Measurements from ENCODE around the gene CENPT.

Gene CENPT, protein sequence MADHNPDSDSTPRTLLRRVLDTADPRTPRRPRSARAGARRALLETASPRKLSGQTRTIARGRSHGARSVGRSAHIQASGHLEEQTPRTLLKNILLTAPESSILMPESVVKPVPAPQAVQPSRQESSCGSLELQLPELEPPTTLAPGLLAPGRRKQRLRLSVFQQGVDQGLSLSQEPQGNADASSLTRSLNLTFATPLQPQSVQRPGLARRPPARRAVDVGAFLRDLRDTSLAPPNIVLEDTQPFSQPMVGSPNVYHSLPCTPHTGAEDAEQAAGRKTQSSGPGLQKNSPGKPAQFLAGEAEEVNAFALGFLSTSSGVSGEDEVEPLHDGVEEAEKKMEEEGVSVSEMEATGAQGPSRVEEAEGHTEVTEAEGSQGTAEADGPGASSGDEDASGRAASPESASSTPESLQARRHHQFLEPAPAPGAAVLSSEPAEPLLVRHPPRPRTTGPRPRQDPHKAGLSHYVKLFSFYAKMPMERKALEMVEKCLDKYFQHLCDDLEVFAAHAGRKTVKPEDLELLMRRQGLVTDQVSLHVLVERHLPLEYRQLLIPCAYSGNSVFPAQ

DNA sequence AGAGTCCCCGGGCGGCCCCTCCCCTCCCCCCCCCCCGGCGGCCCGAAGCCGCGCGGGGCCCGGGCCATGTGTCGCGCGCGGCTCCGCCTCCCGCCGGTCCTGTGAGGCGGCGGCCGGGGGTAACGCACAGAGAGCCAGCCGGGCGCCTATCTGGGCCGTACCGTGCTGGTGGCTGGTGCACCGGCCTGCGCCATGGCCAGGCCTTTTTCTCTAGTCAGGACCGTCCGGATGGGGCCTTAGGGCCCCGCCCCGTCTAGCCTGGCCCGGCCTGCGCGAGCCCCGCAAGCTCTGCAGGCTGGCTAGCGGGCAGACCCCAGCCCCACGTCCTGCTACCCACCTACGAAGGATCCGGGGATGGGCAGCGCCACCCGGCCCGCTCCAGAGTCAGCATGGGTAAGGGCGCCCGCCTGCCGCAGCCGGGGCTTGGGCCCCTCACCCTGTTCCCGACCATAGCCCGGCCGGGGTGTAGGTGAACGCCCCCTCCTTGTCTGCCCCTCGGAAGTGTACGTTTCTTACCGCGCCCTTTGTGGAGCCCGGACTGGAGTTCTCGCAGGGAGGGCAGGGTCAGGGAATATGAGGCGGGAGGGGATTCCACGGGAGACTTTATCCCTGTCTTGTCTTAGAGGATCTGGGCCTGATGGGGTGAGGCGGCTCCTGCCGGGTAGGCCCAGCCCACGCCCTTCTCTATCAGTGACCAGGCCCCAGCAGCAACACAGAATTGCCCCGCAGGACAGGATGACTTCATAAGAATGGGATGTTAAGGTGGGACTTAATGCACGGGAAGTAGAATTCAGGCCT, at the start of gene CENPT:
CENPT (minus strand) TSS at position 630 of the 798 bp plus-strand sequence. CDS start 13,834 bp downstream, outside the sequence.
- Histone ChIP-seq H3K36me3 (ENCODE audit: insufficient read depth, low read length) (0 out of 2 replicates have a peak, but pooled peaks cover 4% of the 10 kb centered on the region), H3K9ac (ENCODE audit: low read depth, low read length) (peak within 1 kb of the TSS; percentile 97), H3K4me1 (ENCODE audit: insufficient read depth, low read length) (peaks cover 21% of the 10 kb centered on the region), H3K9me3 (ENCODE audit: control insufficient read depth, insufficient read depth, low read length) (no peaks in the 10 kb centered on the region)

DNA sequence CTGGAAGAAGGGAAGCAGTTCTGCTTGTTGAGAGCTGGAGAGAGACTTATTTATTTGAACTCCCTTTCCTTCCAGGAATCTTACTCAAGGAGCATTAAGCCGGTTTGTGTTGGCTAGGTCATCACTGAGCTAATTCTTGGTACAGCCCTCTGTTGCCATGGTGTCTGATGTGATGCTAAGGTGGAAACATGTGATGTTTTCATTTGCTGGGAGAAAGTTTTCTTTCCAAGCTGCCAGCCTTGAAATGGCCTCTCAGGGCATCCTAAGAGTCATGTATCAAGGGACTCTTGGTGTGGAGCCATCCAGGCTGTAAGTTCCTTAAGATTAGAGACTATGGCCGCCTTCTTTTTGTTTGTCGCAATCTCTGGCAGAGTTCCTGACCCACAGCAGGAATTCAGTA, 49.7 kb upstream of the CENPT start:
- no peaks in the 10 kb centered on the region for H3K9me3 ChIP-seq (ENCODE audit: control insufficient read depth, insufficient read depth, low read length)
- H3K9ac ChIP-seq (ENCODE audit: low read depth, low read length) = no peak overlapping the region
- H3K36me3 ChIP-seq (ENCODE audit: insufficient read depth, low read length) = no peaks in the 10 kb centered on the region
- H3K4me1 ChIP-seq (ENCODE audit: insufficient read depth, low read length) = no peaks in the 10 kb centered on the region; the same call in 1 of the 2 replicates

DNA sequence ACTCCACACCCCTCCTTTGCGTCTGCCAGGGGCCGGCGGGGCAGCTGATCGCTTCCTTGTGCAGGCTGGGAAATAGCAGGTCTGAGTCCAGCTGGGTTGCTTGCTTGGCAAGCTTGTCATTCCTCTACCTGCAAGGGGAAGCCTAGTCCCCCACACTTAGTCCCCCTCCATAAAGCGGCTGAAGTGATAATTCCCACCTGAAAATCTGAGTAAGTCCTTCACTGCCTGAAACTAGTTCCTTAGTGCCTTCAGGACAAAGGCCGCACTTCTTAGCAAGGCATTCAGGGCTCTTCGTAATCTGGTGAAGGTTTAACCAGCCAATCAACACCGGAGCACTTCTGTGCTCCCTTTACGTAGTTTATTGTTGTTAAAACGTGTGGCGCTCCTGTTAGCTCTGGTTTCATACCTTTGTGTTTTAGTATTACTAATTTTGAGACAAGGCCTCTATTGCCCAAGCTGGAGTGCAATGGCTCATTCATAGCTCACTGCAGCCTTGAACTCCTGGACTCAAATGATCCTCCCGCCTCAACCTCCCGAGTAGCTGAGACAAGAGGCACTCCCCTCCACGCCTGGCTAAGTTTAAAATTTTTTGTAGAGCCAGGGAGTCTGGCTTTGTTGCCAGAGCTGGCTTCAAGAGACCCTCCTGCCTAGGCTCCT, 46.4 kb upstream of the CENPT start:
- Histone ChIP-seq H3K4me1 (ENCODE audit: insufficient read depth, low read length) (no peaks in the 10 kb centered on the region; the same call in 1 of the 2 replicates), H3K9ac (ENCODE audit: low read depth, low read length) (peak overlapping the region; percentile 97), H3K9me3 (ENCODE audit: control insufficient read depth, insufficient read depth, low read length) (no peaks in the 10 kb centered on the region), H3K36me3 (ENCODE audit: insufficient read depth, low read length) (no peaks in the 10 kb centered on the region)

DNA sequence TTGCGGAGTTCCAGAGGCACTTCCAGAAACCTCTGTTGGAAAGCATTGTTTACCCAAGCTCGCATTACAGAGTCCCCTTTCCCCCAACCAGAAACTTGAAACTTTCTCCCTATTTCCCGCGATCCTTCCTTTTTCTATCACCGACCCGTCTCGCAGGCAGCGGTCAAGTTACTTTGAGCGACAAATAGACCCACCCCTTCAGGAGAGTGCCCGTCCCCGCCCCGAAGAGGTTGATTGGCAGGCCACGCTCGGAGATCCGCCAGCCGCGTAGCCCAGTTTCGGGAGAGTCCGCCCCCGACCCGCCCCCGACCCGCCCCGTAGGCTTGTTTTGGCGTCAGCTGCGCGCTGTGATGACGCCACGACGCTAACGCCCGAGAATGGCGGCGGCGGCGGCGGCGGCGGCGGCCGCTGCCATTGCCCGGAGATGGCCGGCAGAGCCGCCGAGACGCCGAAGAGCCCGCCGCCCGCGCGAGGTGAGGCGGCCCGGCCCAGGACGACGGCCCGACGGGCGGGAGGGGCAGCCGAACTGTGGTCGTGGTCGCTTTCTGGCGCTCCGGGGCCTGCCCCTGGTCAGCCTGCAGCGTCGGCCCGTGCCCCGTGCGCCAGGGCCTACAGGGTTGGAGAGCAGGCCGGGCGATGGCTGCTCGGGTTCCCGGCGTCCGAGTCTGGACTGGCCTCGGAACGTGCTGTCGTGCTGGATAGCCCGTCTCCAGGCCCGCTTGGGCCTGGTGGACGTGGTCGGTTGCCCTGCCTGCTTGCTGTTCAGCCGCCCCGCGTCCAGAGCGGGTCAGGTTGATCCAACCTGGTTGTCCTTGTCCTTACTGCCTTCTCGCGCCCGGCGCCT, 45.6 kb upstream of the CENPT start, which contains the start of gene PSKH1:
PSKH1 (plus strand) TSS at position 356 of the 844 bp plus-strand sequence. CDS start 15,496 bp downstream, outside the sequence.
- Histone ChIP-seq H3K9ac (ENCODE audit: low read depth, low read length) (peak within 1 kb of the TSS; percentile 97), H3K36me3 (ENCODE audit: insufficient read depth, low read length) (no peaks in the 10 kb centered on the region), H3K4me1 (ENCODE audit: insufficient read depth, low read length) (no peaks in the 10 kb centered on the region; the same call in 1 of the 2 replicates), H3K9me3 (ENCODE audit: control insufficient read depth, insufficient read depth, low read length) (no peaks in the 10 kb centered on the region)

DNA sequence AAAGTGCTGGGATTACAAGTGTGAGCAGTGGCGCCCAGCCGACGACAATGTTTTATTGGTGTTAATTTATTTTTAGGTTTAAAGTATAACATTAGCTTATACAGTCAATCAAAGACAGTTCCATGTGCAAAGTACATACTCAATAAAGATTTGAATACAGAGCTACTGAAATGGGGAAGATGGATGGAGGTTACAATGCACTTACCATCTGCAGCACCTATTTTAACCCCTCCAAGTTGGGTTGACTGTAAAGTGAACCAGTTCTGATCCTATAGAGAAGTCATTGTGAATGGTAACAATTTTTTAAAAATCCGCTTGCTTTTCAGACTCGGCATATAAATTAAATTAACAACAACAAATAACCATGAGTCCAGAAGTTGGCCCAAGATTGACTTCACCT, 44.9 kb upstream of the CENPT start:
- H3K4me1 ChIP-seq (ENCODE audit: insufficient read depth, low read length) = no peaks in the 10 kb centered on the region; the same call in 1 of the 2 replicates
- peak overlapping the region; percentile 58; the same call in 1 of the 2 replicates for H3K9ac ChIP-seq (ENCODE audit: low read depth, low read length)
- H3K9me3 ChIP-seq (ENCODE audit: control insufficient read depth, insufficient read depth, low read length) = no peaks in the 10 kb centered on the region
- no peaks in the 10 kb centered on the region for H3K36me3 ChIP-seq (ENCODE audit: insufficient read depth, low read length)

DNA sequence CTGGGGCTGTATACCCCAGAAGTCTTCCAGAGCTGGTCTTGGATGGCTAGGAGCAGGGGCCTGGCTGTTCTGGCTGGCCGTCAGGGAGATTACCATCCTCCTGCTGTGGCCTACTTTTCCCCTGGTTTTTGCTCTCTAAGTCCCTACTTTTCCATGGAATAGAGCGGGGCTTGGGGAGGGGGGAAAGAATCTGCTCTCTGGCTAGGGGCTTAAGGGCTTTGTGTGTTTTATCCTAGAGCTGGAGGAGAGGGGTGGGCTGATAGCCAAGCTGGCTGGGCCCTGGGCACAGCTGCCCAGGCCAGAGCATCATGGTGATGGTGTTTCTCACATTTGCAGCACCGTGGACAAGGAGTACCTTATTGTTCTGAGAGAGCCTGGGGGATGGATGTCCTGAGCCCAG, 40.8 kb upstream of the CENPT start:
- H3K9ac ChIP-seq (ENCODE audit: low read depth, low read length) = no peak overlapping the region
- H3K4me1 ChIP-seq (ENCODE audit: insufficient read depth, low read length) = peaks cover 19% of the 10 kb centered on the region; the same call in 1 of the 2 replicates
- no peaks in the 10 kb centered on the region for H3K9me3 ChIP-seq (ENCODE audit: control insufficient read depth, insufficient read depth, low read length)
- no peaks in the 10 kb centered on the region for H3K36me3 ChIP-seq (ENCODE audit: insufficient read depth, low read length)

DNA sequence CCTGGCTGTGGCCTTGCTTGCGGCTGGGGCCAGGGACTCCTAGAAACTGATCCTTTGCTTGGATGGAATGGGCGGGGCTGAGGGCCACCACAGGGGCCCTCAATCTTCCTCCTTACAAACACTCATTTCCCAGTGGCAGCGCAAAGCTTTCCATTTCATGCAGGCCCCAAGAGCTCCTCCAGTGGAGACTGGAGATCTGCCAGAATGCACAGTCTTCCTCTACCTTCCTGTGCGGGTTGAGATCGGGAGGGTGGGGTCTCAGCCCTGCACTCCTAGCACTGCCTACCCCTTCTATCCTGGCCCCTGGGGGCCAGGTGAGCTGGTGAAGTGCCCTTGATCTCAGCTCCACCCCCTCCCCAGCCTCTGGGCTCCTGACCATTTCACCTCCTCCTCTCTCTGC, 38.9 kb upstream of the CENPT start:
- Histone ChIP-seq H3K36me3 (ENCODE audit: insufficient read depth, low read length) (no peaks in the 10 kb centered on the region), H3K9me3 (ENCODE audit: control insufficient read depth, insufficient read depth, low read length) (no peaks in the 10 kb centered on the region), H3K4me1 (ENCODE audit: insufficient read depth, low read length) (peaks cover 19% of the 10 kb centered on the region; the same call in 1 of the 2 replicates), H3K9ac (ENCODE audit: low read depth, low read length) (no peak overlapping the region)

DNA sequence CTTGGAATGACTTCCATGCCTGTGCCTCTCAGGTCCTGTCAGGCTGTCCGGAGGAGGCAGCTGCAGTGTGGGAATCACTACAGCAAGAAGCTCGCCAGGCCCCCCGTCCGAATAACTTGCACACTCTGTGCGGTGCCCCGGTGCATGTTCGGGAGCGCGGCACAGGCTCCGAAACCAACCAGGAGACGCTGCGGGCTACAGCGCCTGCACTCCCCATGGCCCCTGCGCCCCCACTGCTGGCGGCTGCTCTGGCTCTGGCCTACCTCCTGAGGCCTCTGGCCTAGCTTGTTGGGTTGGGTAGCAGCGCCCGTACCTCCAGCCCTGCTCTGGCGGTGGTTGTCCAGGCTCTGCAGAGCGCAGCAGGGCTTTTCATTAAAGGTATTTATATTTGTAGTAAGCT, 38.5 kb upstream of the CENPT start:
- no peaks in the 10 kb centered on the region for H3K36me3 ChIP-seq (ENCODE audit: insufficient read depth, low read length)
- H3K9me3 ChIP-seq (ENCODE audit: control insufficient read depth, insufficient read depth, low read length) = no peaks in the 10 kb centered on the region
- H3K9ac ChIP-seq (ENCODE audit: low read depth, low read length) = no peak overlapping the region
- H3K4me1 ChIP-seq (ENCODE audit: insufficient read depth, low read length) = peaks cover 19% of the 10 kb centered on the region; the same call in 1 of the 2 replicates

DNA sequence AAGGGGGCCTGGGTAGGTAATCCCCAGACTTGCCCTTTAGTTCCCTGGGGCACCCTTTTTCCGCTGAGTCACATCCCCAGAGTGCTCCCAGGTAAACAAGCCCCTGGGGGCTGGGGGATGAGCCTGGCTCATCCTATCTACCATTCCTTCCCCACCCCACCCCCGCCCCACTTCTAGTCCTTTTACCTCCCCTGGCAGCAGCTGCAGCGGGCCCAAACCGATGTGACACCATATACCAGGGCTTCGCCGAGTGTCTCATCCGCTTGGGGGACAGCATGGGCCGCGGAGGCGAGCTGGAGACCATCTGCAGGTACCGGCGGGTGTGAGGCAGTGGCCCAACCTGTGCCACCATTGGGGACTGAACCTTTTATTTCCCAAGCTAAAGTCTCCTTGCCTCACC, 38.1 kb upstream of the CENPT start:
- no peak overlapping the region; the same call in 1 of the 2 replicates for H3K9ac ChIP-seq (ENCODE audit: low read depth, low read length)
- peaks cover 19% of the 10 kb centered on the region; the same call in 1 of the 2 replicates for H3K4me1 ChIP-seq (ENCODE audit: insufficient read depth, low read length)

DNA sequence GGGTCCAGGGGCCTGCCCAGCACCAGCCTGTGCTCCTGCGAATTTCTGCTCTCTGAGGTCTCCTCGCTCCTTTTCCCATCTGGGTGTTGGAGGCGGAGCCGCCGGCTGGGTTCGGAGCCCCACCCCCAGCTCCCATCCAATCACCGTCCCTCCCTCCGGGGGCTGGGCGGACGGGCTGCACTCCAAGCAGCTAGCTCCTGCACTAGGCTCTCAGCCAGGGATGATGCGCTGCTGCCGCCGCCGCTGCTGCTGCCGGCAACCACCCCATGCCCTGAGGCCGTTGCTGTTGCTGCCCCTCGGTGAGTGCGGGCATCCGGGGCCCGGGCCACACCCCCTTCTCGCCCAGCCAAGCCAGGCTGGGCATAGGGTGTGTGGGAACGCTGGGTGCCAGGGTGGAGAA, 37.2 kb upstream of the CENPT start, which contains the start of gene NRN1L:
NRN1L (plus strand) TSS at position 202 of the 400 bp plus-strand sequence; CDS start at position 221, 19 bp downstream.
- H3K4me1 ChIP-seq (ENCODE audit: insufficient read depth, low read length) = peaks cover 19% of the 10 kb centered on the region; the same call in 1 of the 2 replicates
- H3K36me3 ChIP-seq (ENCODE audit: insufficient read depth, low read length) = no peaks in the 10 kb centered on the region; the same call in 1 of the 2 replicates
- H3K9ac ChIP-seq (ENCODE audit: low read depth, low read length) = no peak within 1 kb of the TSS; the same call in none of the 2 replicates
- no peaks in the 10 kb centered on the region for H3K9me3 ChIP-seq (ENCODE audit: control insufficient read depth, insufficient read depth, low read length)

More for the DNA sequence above, 38.1 kb upstream of the CENPT start:
- Histone ChIP-seq H3K36me3 (ENCODE audit: insufficient read depth, low read length) (no peaks in the 10 kb centered on the region), H3K9me3 (ENCODE audit: control insufficient read depth, insufficient read depth, low read length) (no peaks in the 10 kb centered on the region)

DNA sequence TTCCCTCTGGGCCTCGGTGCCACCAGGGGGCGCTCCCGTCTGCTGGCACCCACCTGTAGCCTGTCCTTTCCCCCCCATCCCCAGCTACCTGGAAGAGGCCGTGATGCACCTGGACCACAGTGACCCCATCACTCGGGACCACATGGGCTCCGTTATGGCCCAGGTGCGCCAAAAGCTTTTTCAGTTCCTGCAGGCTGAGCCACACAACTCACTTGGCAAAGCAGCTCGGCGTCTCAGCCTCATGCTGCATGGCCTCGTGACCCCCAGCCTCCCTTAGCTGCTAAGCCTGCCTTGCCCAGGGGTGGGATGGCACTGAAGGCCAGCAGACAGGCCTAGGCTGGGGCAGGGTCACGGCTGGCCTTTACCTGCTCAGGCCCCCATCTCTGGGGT, 36.4 kb upstream of the CENPT start:
- Histone ChIP-seq H3K9me3 (ENCODE audit: control insufficient read depth, insufficient read depth, low read length) (no peaks in the 10 kb centered on the region), H3K9ac (ENCODE audit: low read depth, low read length) (no peak overlapping the region), H3K4me1 (ENCODE audit: insufficient read depth, low read length) (peaks cover 19% of the 10 kb centered on the region; the same call in 1 of the 2 replicates), H3K36me3 (ENCODE audit: insufficient read depth, low read length) (no peaks in the 10 kb centered on the region; the same call in none of the 2 replicates)

DNA sequence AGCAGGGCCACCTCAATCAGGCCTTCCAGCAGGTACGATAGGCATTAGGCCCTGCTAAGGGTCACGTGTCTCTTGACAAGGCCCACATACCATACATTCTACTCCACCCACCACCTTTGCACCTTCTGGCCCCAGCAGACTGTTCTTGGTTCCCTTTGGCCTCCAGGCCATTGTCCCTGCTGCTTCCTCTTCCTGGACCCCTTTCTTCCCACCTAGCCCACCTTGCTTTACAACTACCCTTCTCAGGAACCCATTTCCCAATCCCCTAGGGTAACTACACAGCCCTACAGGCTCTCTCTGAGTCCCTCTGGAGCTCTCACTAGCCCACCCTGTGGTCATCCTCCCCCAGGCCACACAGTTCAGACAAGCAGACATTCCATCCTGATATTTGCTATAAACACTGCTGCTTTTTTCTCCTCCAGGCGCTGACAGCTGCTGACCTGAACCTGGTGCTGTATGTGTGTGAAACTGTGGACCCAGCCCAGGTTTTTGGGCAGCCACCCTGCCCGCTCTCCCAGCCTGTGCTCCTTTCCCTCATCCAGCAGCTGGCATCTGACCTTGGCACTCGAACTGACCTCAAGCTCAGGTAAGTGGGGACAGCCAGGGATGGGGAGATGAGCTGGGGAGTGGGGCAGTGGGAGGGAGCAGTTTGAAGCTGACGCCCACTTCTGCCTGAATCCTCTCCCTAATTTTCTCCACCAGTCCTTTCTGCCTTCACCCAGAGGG, 35.8 kb upstream of the CENPT start:
- H3K9me3 ChIP-seq (ENCODE audit: control insufficient read depth, insufficient read depth, low read length) = no peaks in the 10 kb centered on the region
- no peaks in the 10 kb centered on the region; the same call in none of the 2 replicates for H3K36me3 ChIP-seq (ENCODE audit: insufficient read depth, low read length)
- no peak overlapping the region for H3K9ac ChIP-seq (ENCODE audit: low read depth, low read length)
- peaks cover 19% of the 10 kb centered on the region; the same call in 1 of the 2 replicates for H3K4me1 ChIP-seq (ENCODE audit: insufficient read depth, low read length)
